Measurements from ENCODE around the gene TIMM8B.

The TIMM8B gene

GRCh38 chr11:112085822-112086421, 634 bp downstream of the TIMM8B start:
- no peak for TF ChIP-seq ESRRG (CRISPR knock-in tag; IDR thresholded peaks at IDR 0.05)
- TF ChIP-seq TOX (CRISPR knock-in tag; IDR thresholded peaks at IDR 0.05; ENCODE audit: borderline replicate concordance) = no peak
- TF ChIP-seq BACH2 (CRISPR knock-in tag; IDR thresholded peaks at IDR 0.05; ENCODE audit: borderline replicate concordance) = no peak
- no peak for TF ChIP-seq ZC3H10 (CRISPR knock-in tag; IDR thresholded peaks at IDR 0.05)
- TF ChIP-seq ZNF8 (CRISPR knock-in tag; IDR thresholded peaks at IDR 0.05) = no peak
- TF ChIP-seq, protein P1, sequence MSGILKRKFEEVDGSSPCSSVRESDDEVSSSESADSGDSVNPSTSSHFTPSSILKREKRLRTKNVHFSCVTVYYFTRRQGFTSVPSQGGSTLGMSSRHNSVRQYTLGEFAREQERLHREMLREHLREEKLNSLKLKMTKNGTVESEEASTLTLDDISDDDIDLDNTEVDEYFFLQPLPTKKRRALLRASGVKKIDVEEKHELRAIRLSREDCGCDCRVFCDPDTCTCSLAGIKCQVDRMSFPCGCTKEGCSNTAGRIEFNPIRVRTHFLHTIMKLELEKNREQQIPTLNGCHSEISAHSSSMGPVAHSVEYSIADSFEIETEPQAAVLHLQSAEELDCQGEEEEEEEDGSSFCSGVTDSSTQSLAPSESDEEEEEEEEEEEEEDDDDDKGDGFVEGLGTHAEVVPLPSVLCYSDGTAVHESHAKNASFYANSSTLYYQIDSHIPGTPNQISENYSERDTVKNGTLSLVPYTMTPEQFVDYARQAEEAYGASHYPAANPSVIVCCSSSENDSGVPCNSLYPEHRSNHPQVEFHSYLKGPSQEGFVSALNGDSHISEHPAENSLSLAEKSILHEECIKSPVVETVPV (CRISPR knock-in tag; IDR thresholded peaks at IDR 0.05) = no peak
- no peak for TF ChIP-seq ZNF70 (CRISPR knock-in tag; IDR thresholded peaks at IDR 0.05)
- no peak for TF ChIP-seq ZNF565 (CRISPR knock-in tag; conservative IDR thresholded peaks at IDR 0.05; ENCODE audit: low read depth)
- no peak for TF ChIP-seq TCF4 (CRISPR knock-in tag; IDR thresholded peaks at IDR 0.05; ENCODE audit: borderline replicate concordance)
- TF ChIP-seq ISL1 (CRISPR knock-in tag; IDR thresholded peaks at IDR 0.05) = no peak
- no peak for TF ChIP-seq CSDC2 (CRISPR knock-in tag; IDR thresholded peaks at IDR 0.05)
- no peak for TF ChIP-seq ZFP3 (CRISPR knock-in tag; IDR thresholded peaks at IDR 0.05)
- TF ChIP-seq SNAI2 (CRISPR knock-in tag; IDR thresholded peaks at IDR 0.05) = no peak
- TF ChIP-seq, protein P2, sequence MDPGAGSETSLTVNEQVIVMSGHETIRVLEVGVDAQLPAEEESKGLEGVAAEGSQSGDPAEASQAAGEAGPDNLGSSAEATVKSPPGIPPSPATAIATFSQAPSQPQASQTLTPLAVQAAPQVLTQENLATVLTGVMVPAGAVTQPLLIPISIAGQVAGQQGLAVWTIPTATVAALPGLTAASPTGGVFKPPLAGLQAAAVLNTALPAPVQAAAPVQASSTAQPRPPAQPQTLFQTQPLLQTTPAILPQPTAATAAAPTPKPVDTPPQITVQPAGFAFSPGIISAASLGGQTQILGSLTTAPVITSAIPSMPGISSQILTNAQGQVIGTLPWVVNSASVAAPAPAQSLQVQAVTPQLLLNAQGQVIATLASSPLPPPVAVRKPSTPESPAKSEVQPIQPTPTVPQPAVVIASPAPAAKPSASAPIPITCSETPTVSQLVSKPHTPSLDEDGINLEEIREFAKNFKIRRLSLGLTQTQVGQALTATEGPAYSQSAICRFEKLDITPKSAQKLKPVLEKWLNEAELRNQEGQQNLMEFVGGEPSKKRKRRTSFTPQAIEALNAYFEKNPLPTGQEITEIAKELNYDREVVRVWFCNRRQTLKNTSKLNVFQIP (CRISPR knock-in tag; IDR thresholded peaks at IDR 0.05; ENCODE audit: borderline replicate concordance, low read depth) = no peak
- TF ChIP-seq OSR1 (CRISPR knock-in tag; IDR thresholded peaks at IDR 0.05) = no peak
- TF ChIP-seq ZFP30 (CRISPR knock-in tag; IDR thresholded peaks at IDR 0.05) = no peak
- TF ChIP-seq CREB5 (CRISPR knock-in tag; IDR thresholded peaks at IDR 0.05; ENCODE audit: low read depth) = no peak
- no peak for TF ChIP-seq RARB (CRISPR knock-in tag; IDR thresholded peaks at IDR 0.05)
- ATAC-seq = peak; percentile 71

DNA sequence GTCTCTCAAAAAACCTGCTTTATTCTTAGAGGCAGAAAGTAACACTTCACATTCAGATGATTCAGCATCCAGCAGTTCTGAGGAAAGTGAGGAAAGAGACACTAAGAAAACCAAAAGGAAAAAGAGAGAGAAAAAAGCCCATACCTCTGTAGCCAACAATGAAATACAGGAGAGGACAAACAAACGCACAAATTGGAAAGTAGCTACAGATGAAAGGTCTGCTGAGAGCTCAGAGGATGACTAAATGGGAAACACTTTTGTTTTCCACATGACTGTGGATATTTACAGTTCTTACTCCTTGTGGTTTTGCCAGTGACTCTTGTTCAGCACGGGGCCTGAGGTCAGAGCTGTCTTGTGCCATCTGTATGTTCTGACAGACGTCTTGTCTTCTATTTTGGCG, 3.8 kb downstream of the TIMM8B start:
- TF ChIP-seq PPARA (CRISPR knock-in tag; IDR thresholded peaks at IDR 0.05; ENCODE audit: borderline replicate concordance) (no peak), ZNF565 (CRISPR knock-in tag; conservative IDR thresholded peaks at IDR 0.05; ENCODE audit: low read depth) (no peak), ISL1 (CRISPR knock-in tag; IDR thresholded peaks at IDR 0.05) (no peak), ZFP3 (CRISPR knock-in tag; IDR thresholded peaks at IDR 0.05) (no peak), TSHZ2 (CRISPR knock-in tag; IDR thresholded peaks at IDR 0.05) (no peak), BACH2 (CRISPR knock-in tag; IDR thresholded peaks at IDR 0.05; ENCODE audit: borderline replicate concordance) (no peak), CSDC2 (CRISPR knock-in tag; IDR thresholded peaks at IDR 0.05) (no peak), ESRRG (CRISPR knock-in tag; IDR thresholded peaks at IDR 0.05) (no peak), TOX (CRISPR knock-in tag; IDR thresholded peaks at IDR 0.05; ENCODE audit: borderline replicate concordance) (no peak), ARNTL (CRISPR knock-in tag; IDR thresholded peaks at IDR 0.05; ENCODE audit: borderline replicate concordance, low read depth) (no peak), GLIS3 (CRISPR knock-in tag; IDR thresholded peaks at IDR 0.05) (no peak), SNAI2 (CRISPR knock-in tag; IDR thresholded peaks at IDR 0.05) (no peak), RARB (CRISPR knock-in tag; IDR thresholded peaks at IDR 0.05) (no peak), PATZ1 (CRISPR knock-in tag; IDR thresholded peaks at IDR 0.05; ENCODE audit: borderline replicate concordance) (no peak), OSR1 (CRISPR knock-in tag; IDR thresholded peaks at IDR 0.05) (no peak), ZNF8 (CRISPR knock-in tag; IDR thresholded peaks at IDR 0.05) (no peak)
- TF ChIP-seq, protein P1 (CRISPR knock-in tag; IDR thresholded peaks at IDR 0.05) = no peak
- ATAC-seq = no peak

All from SK-N-SH treated with all-trans-retinoic acid at 6 μM for 48 hours (cell line).